ELF-1 (cell line): ENCODE results near the gene TCF4.

Experiments
- DNase-seq: peaks from one replicate; pipeline ENCODE4 v3.0.0-alpha.2; 2016; ENCODE audit warnings: low read depth, low spot score

The TCF4 gene

GRCh38 chr18:55588111-55588869 lies at the start of gene TCF4:
TCF4 (minus strand) TSS chr18:55588192; CDS start chr18:55587116, 1,076 bp downstream.
- DNase-seq, result peak; percentile 63

GRCh38 chr18:55637204-55637603 lies 49.2 kb upstream of the TCF4 start:
- DNase-seq, result no peak

- DNase-seq, result no peak
Observed at GRCh38 chr18:55635439-55635838, 47.4 kb upstream of the TCF4 start.

GRCh38 chr18:55634545-55634944 lies 46.6 kb upstream of the TCF4 start:
- DNase-seq, result no peak

- no peak for DNase-seq
Observed at GRCh38 chr18:55633032-55633431, 45.0 kb upstream of the TCF4 start.

- no peak for DNase-seq
Observed at GRCh38 chr18:55629133-55629532, 41.1 kb upstream of the TCF4 start.

GRCh38 chr18:55627007-55627406 lies 39.0 kb upstream of the TCF4 start:
- no peak for DNase-seq

- DNase-seq, result no peak
Observed at GRCh38 chr18:55625901-55626300, 37.9 kb upstream of the TCF4 start.

- no peak for DNase-seq
Observed at GRCh38 chr18:55623626-55624025, 35.6 kb upstream of the TCF4 start.

- no peak for DNase-seq
Observed at GRCh38 chr18:55610506-55610905, 22.5 kb upstream of the TCF4 start.

- no peak for DNase-seq
Observed at GRCh38 chr18:55609160-55609825, 21.3 kb upstream of the TCF4 start.

GRCh38 chr18:55608497-55608896 lies 20.5 kb upstream of the TCF4 start:
- DNase-seq, result no peak

- no peak for DNase-seq
Observed at GRCh38 chr18:55607773-55608172, 19.8 kb upstream of the TCF4 start.

GRCh38 chr18:55605733-55606338 lies 17.8 kb upstream of the TCF4 start:
- no peak for DNase-seq

GRCh38 chr18:55603775-55604174 lies 15.8 kb upstream of the TCF4 start:
- no peak for DNase-seq

GRCh38 chr18:55593888-55594287 lies 5.9 kb upstream of the TCF4 start:
- no peak for DNase-seq

- DNase-seq, result no peak
Observed at GRCh38 chr18:55592572-55592971, 4.6 kb upstream of the TCF4 start.

GRCh38 chr18:55592106-55592505 lies 4.1 kb upstream of the TCF4 start:
- no peak for DNase-seq

- DNase-seq, result peak; percentile 95
Observed at GRCh38 chr18:55589625-55590291, 1.8 kb upstream of the TCF4 start.

GRCh38 chr18:55588870-55589595 lies 1.0 kb upstream of the TCF4 start:
- no peak for DNase-seq

- peak; percentile 43 for DNase-seq
Observed at GRCh38 chr18:55587418-55588110, 428 bp downstream of the TCF4 start.
